Neural crest cell (in vitro differentiated cells): ENCODE results near the gene COPS7A. TPM values are rescaled to one million over a fixed set of nuclear protein-coding genes. Genes with fewer than 3 reads are reported as not detected.

Experiments
- DNase-seq: peaks from one replicate; pipeline ENCODE4 v3.0.0; 2021; ENCODE audit warnings: low read depth, mixed read lengths, low spot score
- H3K27ac Mint-ChIP-seq: one replicate; pipeline ENCODE4 v1.8.0; 2021; ENCODE audit warnings: mild to moderate bottlenecking, mixed read lengths; ENCODE audit not compliant: unreplicated experiment
- H3K27me3 Mint-ChIP-seq: 2 replicates; pipeline ENCODE4 v1.8.0; 2021; ENCODE audit warnings: low read depth, mild to moderate bottlenecking, mixed read lengths
- H3K36me3 Mint-ChIP-seq: 2 replicates; pipeline ENCODE4 v1.8.0; 2021; ENCODE audit warnings: low read depth, mild to moderate bottlenecking, mixed read lengths
- H3K4me1 Mint-ChIP-seq: 2 replicates; pipeline ENCODE4 v1.8.0; 2021; ENCODE audit warnings: mixed read lengths
- H3K4me3 Mint-ChIP-seq: one replicate; pipeline ENCODE4 v1.8.0; 2021; ENCODE audit warnings: mild to moderate bottlenecking, mixed read lengths
- H3K9me3 Mint-ChIP-seq: 2 replicates; pipeline ENCODE4 v1.8.0; 2021; ENCODE audit warnings: mixed read lengths
- total RNA-seq: library from RNA; stranded (reverse); gene quantifications from 2 replicates; pipeline ENCODE4 v1.2.1, GENCODE V29; 2021
- TF ChIP-seq, protein P1 (sequence below): fragments of 200-600 bp; sonication (generic); conservative IDR thresholded peaks from 2 replicates; pipeline ENCODE4 v1.5.0; 2021; ENCODE audit warnings: antibody characterized with exemption, mild to moderate bottlenecking

COPS7A gene
- total RNA-seq, 1 donor from 2014 or later: 37.7 TPM

DNA sequence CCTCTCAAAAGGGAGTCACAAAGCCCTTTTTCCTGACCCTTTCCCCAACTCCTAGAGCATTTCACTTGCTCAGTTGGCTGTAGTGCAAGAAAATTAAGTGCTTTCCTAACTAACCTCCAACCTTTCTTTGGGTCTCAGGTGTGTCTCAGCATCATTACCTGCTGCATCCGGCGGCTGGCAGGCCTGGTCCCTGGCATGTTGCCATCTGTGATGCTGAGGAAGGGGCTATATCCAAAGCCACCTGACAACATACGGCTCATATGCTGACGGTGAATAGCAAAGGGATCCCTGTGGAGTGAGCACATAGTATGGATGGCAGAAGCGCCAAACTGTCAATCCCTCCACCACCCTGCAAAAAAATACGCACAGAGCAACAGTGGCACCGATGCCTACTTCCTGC is 27.9 kb downstream of the COPS7A start:
- DNase-seq: no peak
- Mint-ChIP-seq H3K36me3 (peaks cover 13% of the 10 kb centered on the region), H3K4me1 (peaks cover 33% of the 10 kb centered on the region), H3K4me3 (peak overlapping the region; percentile 97), H3K9me3 (no peaks in the 10 kb centered on the region), H3K27me3 (no peaks in the 10 kb centered on the region), H3K27ac (no peak overlapping the region)
- TF ChIP-seq, protein P1, sequence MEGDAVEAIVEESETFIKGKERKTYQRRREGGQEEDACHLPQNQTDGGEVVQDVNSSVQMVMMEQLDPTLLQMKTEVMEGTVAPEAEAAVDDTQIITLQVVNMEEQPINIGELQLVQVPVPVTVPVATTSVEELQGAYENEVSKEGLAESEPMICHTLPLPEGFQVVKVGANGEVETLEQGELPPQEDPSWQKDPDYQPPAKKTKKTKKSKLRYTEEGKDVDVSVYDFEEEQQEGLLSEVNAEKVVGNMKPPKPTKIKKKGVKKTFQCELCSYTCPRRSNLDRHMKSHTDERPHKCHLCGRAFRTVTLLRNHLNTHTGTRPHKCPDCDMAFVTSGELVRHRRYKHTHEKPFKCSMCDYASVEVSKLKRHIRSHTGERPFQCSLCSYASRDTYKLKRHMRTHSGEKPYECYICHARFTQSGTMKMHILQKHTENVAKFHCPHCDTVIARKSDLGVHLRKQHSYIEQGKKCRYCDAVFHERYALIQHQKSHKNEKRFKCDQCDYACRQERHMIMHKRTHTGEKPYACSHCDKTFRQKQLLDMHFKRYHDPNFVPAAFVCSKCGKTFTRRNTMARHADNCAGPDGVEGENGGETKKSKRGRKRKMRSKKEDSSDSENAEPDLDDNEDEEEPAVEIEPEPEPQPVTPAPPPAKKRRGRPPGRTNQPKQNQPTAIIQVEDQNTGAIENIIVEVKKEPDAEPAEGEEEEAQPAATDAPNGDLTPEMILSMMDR: no peak

DNA sequence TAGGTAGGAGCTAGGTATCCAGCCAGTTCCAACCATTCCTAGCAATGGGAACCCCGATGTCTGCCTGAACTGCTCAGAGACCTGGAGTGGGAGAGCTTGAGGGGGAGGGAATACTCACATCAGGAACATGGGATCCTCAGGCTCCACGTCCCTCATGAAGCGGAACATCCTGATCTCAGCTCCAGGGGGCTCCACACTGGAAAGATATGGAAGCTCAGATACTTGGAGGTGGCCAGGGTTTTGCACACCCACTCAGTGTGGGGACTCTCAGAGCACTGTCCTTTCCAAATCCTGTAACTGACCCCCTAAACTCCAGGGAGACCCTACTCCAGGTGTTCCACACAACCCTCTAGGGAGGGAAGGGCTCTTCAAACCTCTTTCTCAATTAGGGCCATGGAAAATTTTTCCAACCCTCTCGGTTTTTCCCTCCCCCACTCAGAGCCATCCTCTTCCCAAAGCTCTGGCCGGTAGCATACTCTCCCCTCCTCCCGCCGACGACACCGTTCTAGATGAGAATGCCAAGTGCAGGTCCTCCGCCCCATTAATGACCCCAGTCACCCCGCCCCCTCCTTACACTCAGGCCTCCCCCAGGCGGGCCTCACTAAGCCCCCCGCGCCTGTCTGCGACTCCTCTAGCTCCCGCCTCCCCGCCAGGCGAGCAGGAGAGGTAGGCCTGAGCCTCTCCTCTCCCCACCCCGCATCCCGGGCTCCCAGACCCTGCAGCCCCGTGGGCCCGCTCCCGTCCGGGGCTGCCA is 28.5 kb downstream of the COPS7A start:
- H3K36me3 Mint-ChIP-seq: peaks cover 13% of the 10 kb centered on the region

DNA sequence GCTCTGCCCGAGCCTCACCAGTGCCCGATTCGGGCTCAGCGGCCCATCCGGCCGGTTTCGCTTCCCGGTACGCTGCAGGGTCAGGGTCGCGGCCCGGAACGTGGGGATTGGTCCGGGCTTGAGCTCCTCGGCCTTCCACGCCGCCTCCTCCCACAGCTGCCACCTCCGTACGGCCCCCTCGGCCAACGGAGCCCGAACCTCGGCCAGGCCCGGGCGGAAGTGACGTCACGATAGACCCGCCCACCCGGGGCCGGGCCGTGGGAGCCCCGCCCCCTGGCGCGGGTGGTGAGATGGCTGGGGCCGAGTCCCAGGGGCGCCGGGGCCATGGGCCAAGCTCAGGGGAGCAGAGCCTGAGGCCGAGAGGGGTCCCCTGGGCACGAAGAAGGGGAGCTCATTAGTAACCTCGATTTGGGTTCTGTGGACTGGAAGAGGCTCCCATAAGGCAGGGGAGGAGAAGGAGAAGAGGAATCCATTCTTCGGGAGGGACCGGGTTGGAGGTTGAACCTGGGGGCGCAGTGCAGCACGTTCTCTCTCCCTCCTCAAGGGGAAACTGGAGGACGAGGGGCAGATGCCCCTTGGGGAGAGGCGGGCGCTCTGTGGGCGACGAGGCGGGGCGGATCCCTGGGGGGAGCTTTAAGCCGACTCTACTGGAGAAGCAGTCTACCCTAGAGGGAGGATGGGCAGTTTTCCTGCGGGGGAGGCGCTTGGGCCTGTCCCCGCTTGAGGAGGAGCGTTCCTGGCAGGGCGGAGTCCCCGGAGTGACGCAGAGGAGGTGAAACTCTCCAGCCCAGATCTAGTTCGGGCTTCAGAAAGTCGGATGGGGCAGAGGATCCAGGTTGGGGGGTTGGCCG is 29.3 kb downstream of the COPS7A start, which contains the start of gene MLF2:
Gene MLF2 (minus strand): TSS at position 221 of the 851 bp plus-strand sequence. CDS start 807 bp downstream, outside the sequence.
- Mint-ChIP-seq H3K36me3 (peaks cover 6% of the 10 kb centered on the region), H3K27me3 (no peaks in the 10 kb centered on the region), H3K9me3 (no peaks in the 10 kb centered on the region), H3K4me3 (peak within 1 kb of the TSS; percentile 97), H3K4me1 (peaks cover 43% of the 10 kb centered on the region), H3K27ac (peak within 1 kb of the TSS; percentile 99)
- TF ChIP-seq, protein P1: peak; percentile 100
- peak; percentile 99 for DNase-seq

More for the DNA sequence above, 28.5 kb downstream of the COPS7A start:
- DNase-seq: no peak
- no peaks in the 10 kb centered on the region for H3K9me3 Mint-ChIP-seq
- TF ChIP-seq, protein P1: peak; percentile 57
- no peaks in the 10 kb centered on the region for H3K27me3 Mint-ChIP-seq
- peak overlapping the region; percentile 31 for H3K27ac Mint-ChIP-seq
- H3K4me1 Mint-ChIP-seq: peaks cover 37% of the 10 kb centered on the region
- peak overlapping the region; percentile 97 for H3K4me3 Mint-ChIP-seq

DNA sequence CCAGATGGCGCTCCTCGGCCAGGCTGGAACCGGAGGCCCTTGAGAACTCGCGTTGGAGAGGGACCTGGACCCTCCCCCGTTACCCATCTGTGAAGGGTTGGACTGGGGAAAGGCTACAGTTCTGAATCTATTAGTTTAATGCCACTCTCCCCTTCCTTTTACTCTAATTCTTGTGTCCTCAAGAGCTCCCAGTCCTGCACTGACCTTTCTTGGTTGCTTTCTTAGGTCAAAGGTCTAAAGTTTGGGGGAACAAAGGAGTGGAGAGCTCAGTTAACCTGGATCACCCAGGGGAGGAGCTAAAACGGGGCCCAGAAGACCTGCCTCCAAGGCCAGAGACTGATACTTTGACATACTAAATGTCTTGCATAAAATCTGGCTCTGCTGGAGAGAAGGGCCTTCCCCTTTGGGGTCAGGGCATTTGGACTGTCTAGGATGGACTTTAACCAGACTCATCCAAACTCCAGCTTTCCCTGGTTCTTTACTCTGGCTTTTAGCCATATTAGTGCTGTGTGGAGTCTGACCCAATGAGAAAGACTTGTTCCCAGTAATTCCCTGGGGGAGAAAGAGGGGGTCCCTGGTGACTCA is 30.0 kb downstream of the COPS7A start:
- H3K4me1 Mint-ChIP-seq: peaks cover 49% of the 10 kb centered on the region
- H3K4me3 Mint-ChIP-seq: peak overlapping the region; percentile 97
- peak overlapping the region; percentile 99 for H3K27ac Mint-ChIP-seq
- TF ChIP-seq, protein P1: no peak
- H3K36me3 Mint-ChIP-seq: peaks cover 3% of the 10 kb centered on the region
- no peaks in the 10 kb centered on the region for H3K27me3 Mint-ChIP-seq
- no peak for DNase-seq
- H3K9me3 Mint-ChIP-seq: no peaks in the 10 kb centered on the region

DNA sequence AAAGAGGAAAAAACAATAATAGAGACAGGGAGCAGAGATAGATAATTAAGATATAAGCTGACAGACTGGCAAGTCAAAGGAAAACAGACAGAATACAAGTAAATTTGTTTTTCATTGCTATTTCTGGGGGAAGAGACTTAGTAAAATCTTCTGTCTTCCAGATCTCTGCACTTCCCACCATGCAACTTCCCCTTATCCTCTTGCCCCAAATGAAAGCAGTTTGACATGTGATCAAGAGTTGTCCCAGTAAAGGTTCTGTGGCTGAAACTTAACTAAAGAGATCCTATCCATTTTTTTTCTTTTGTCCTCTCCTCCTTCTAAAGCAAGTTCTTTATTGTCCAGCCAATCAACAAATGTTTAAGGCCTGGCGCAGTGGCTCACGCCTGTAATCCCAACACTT is 30.6 kb downstream of the COPS7A start:
- Mint-ChIP-seq H3K27me3 (no peaks in the 10 kb centered on the region), H3K27ac (no peak overlapping the region), H3K36me3 (no peaks in the 10 kb centered on the region), H3K4me3 (peak overlapping the region; percentile 97), H3K9me3 (no peaks in the 10 kb centered on the region), H3K4me1 (peaks cover 51% of the 10 kb centered on the region)
- TF ChIP-seq, protein P1: no peak
- no peak for DNase-seq
